HepG2 (cell line): ENCODE measurements around the gene PDZD2.

ENCODE experiments used
- CHD4 ChIP-seq: fragments of 200-600 bp; sonication (generic); IDR thresholded peaks from 2 replicates; pipeline ENCODE4 v1.7.0; 2017; ENCODE audit warnings: mild to moderate bottlenecking, low read length, borderline replicate concordance
- ZNF768 ChIP-seq: sonication (generic); formaldehyde crosslinking; IDR thresholded peaks from 2 replicates; pipeline ENCODE4 v1.4.0; 2020; ENCODE audit warnings: missing genetic modification reagents
- TF ChIP-seq, protein P1 (sequence below): sonication (generic); formaldehyde crosslinking; IDR thresholded peaks from 2 replicates; pipeline ENCODE4 v1.4.0; 2020; ENCODE audit warnings: mild to moderate bottlenecking, missing genetic modification reagents

DNA sequence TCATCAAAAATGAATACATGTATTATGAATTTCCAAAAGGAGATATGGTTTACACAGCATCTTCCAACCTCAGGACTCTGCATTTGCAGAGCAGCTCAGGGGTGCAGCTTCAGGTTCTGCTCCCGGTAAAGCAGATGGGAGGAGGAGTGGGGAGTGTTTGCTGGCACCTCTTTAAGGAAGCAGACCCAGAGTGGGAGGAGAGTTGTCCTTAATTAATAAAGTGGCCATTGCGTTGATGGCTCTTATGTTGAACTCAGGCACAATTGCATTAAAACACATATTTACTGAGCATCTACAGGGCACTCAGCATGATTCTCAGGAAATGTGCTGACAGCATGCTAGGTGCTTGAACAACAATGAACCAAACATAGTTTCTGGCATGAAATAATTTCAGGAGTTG lies 121.0 kb downstream of the PDZD2 start:
- no peak for TF ChIP-seq CHD4
- no peak for TF ChIP-seq ZNF768 (CRISPR knock-in tag)
- TF ChIP-seq, protein P1, sequence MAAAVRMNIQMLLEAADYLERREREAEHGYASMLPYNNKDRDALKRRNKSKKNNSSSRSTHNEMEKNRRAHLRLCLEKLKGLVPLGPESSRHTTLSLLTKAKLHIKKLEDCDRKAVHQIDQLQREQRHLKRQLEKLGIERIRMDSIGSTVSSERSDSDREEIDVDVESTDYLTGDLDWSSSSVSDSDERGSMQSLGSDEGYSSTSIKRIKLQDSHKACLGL (CRISPR knock-in tag), result no peak
